Left hindlimb (tissue), 1 donor: ENCODE measurements around the gene LMF1.

Experiments
- DNase-seq: peaks from one replicate; pipeline ENCODE4 v3.0.0-alpha.2; 2018

The LMF1 gene

GRCh38 chr16:945271-946047, 25.3 kb downstream of the LMF1 start:
- DNase-seq: no peak

- DNase-seq: no peak
These were observed 26.8 kb downstream of the LMF1 start for GRCh38 chr16:943971-944370.

- no peak for DNase-seq
These were observed 28.2 kb downstream of the LMF1 start for GRCh38 chr16:942436-943060.

- no peak for DNase-seq
These were observed 30.8 kb downstream of the LMF1 start for GRCh38 chr16:939941-940340.

GRCh38 chr16:939311-939710, 31.5 kb downstream of the LMF1 start:
- no peak for DNase-seq

- no peak for DNase-seq
These were observed 32.0 kb downstream of the LMF1 start for GRCh38 chr16:938752-939151.

- DNase-seq: no peak
These were observed 32.6 kb downstream of the LMF1 start for GRCh38 chr16:938136-938535.

GRCh38 chr16:937723-938122, 33.1 kb downstream of the LMF1 start:
- no peak for DNase-seq

- DNase-seq: no peak
These were observed 33.5 kb downstream of the LMF1 start for GRCh38 chr16:937311-937710.

GRCh38 chr16:935684-936083, 35.1 kb downstream of the LMF1 start:
- no peak for DNase-seq

- DNase-seq: no peak
These were observed 36.6 kb downstream of the LMF1 start for GRCh38 chr16:934178-934577.

GRCh38 chr16:933581-933980, 37.2 kb downstream of the LMF1 start:
- no peak for DNase-seq

GRCh38 chr16:932831-933330, 37.9 kb downstream of the LMF1 start:
- peak; percentile 7 for DNase-seq

GRCh38 chr16:931626-932500, 38.9 kb downstream of the LMF1 start:
- peak; percentile 28 for DNase-seq

- DNase-seq: no peak
These were observed 39.6 kb downstream of the LMF1 start for GRCh38 chr16:931171-931570.

GRCh38 chr16:930511-930910, 40.3 kb downstream of the LMF1 start:
- peak; percentile 18 for DNase-seq

GRCh38 chr16:930076-930475, 40.7 kb downstream of the LMF1 start:
- peak; percentile 18 for DNase-seq

- peak; percentile 8 for DNase-seq
These were observed 41.3 kb downstream of the LMF1 start for GRCh38 chr16:929227-930073.

- peak; percentile 19 for DNase-seq
These were observed 42.3 kb downstream of the LMF1 start for GRCh38 chr16:928526-928925.

GRCh38 chr16:927931-928330, 42.9 kb downstream of the LMF1 start:
- DNase-seq: no peak

- peak; percentile 11 for DNase-seq
These were observed 43.4 kb downstream of the LMF1 start for GRCh38 chr16:927406-927805.

- peak; percentile 23 for DNase-seq
These were observed 44.1 kb downstream of the LMF1 start for GRCh38 chr16:926715-927114.
